IMR-90 (cell line): ENCODE results near the gene PARPBP.

ENCODE experiments used
- CTCF ChIP-seq: conservative IDR thresholded peaks from 2 replicates; pipeline ENCODE4 v1.5.1; 2012; ENCODE audit warnings: mild to moderate bottlenecking, low read depth, low read length, improper control_type of control experiment
- RFX5 ChIP-seq: IDR thresholded peaks from 2 replicates; pipeline ENCODE4 v1.8.0; 2012; ENCODE audit warnings: low read depth, mild to moderate bottlenecking, low read length, moderate library complexity

GRCh38 chr12:102195826-102196225 lies 75.8 kb downstream of the PARPBP start:
- TF ChIP-seq CTCF: no peak
- no peak for TF ChIP-seq RFX5
